HepG2 (cell line): Measurements from ENCODE around the gene CTNNA1.

ENCODE experiments used
- BRCA1 ChIP-seq: sonication (generic); formaldehyde crosslinking; IDR thresholded peaks from 2 replicates; pipeline ENCODE4 v1.4.0; 2020; ENCODE audit warnings: missing genetic modification reagents
- CTCF ChIP-seq: sonication (generic); formaldehyde crosslinking; IDR thresholded peaks from 2 replicates; pipeline ENCODE4 v1.5.0; 2020; ENCODE audit warnings: mild to moderate bottlenecking, missing genetic modification reagents, moderate library complexity
- FOXJ3 ChIP-seq: sonication (generic); formaldehyde crosslinking; IDR thresholded peaks from 2 replicates; pipeline ENCODE4 v1.4.0; 2020; ENCODE audit warnings: missing genetic modification reagents, mild to moderate bottlenecking, borderline replicate concordance
- KAT7 ChIP-seq: IDR thresholded peaks from 2 replicates; pipeline ENCODE4 v1.6.1; 2018; ENCODE audit warnings: borderline replicate concordance, missing compliant biosample characterization
- KDM5A ChIP-seq: fragments of 200-600 bp; sonication (generic); IDR thresholded peaks from 2 replicates; pipeline ENCODE4 v1.7.0; 2018; ENCODE audit warnings: antibody characterized with exemption, mild to moderate bottlenecking, low read length, borderline replicate concordance
- MED8 ChIP-seq: sonication (generic); formaldehyde crosslinking; IDR thresholded peaks from 2 replicates; pipeline ENCODE4 v1.8.1; 2023; ENCODE audit warnings: mild to moderate bottlenecking, missing genetic modification reagents; ENCODE audit not compliant: insufficient replicate concordance
- PAF1 ChIP-seq: IDR thresholded peaks from 2 replicates; pipeline ENCODE4 v1.6.1; 2016; ENCODE audit warnings: missing genetic modification reagents, missing compliant biosample characterization
- PCBP1 ChIP-seq: fragments of 200-400 bp; formaldehyde crosslinking; IDR thresholded peaks from 2 replicates; pipeline ENCODE4 v1.6.1; 2017; ENCODE audit warnings: mild to moderate bottlenecking, low read depth, low read length, borderline replicate concordance
- PLRG1 ChIP-seq: fragments of 450-650 bp; conservative IDR thresholded peaks from 2 replicates; pipeline ENCODE4 v1.6.1; 2016
- POLR2A ChIP-seq, 2 experiments: IDR thresholded peaks; 2 replicates each; pipeline ENCODE4 v1.6.1; 2011; ENCODE audit warnings: low read depth in 2 of 2, low read length in 2 of 2, mild to moderate bottlenecking in 1 of 2, moderate library complexity in 1 of 2; ENCODE audit not compliant: insufficient read depth in 1 of 2
- RFX5 ChIP-seq: IDR thresholded peaks from 2 replicates; pipeline ENCODE4 v1.6.1; 2011; ENCODE audit warnings: low read depth, low read length, improper control_type of control experiment
- ZNF790 ChIP-seq: sonication (generic); formaldehyde crosslinking; IDR thresholded peaks from 2 replicates; pipeline ENCODE4 v1.8.0; 2022; ENCODE audit warnings: missing genetic modification reagents, mild to moderate bottlenecking, borderline replicate concordance
- ZSCAN30 ChIP-seq: sonication (generic); formaldehyde crosslinking; IDR thresholded peaks from 2 replicates; pipeline ENCODE4 v1.5.0; 2020; ENCODE audit warnings: mild to moderate bottlenecking, missing genetic modification reagents

GRCh38 chr5:138944527-138945322, 191.5 kb downstream of the CTNNA1 start:
- no peak for TF ChIP-seq MED8 (CRISPR knock-in tag)
- no peak for TF ChIP-seq POLR2A (IDR thresholded peaks at IDR 0.05; ENCODE audit: insufficient read depth in 1 of 2, low read depth in 2 of 2, low read length in 2 of 2)
- no peak for TF ChIP-seq PCBP1
- TF ChIP-seq CTCF (CRISPR knock-in tag), result no peak
- TF ChIP-seq PAF1 (CRISPR knock-in tag), result no peak
- no peak for TF ChIP-seq KDM5A
- TF ChIP-seq ZNF790 (CRISPR knock-in tag), result no peak
- no peak for TF ChIP-seq RFX5
- TF ChIP-seq ZSCAN30 (CRISPR knock-in tag), result no peak
- TF ChIP-seq BRCA1, result no peak
- no peak for TF ChIP-seq KAT7 (CRISPR knock-in tag)
- TF ChIP-seq PLRG1, result no peak
- TF ChIP-seq FOXJ3, result no peak
